CD1c-positive myeloid dendritic cell (primary cell): Measurements from ENCODE around the gene KMT2C.
"Not testable (repeated sequence)": the region's sequence is repeated elsewhere in the genome, so short reads cannot be mapped to it uniquely, and the experiment has no call there.

ENCODE experiments used
- DNase-seq: peaks from one replicate; pipeline ENCODE4 v3.0.0-alpha.2; 2016; ENCODE audit errors: extremely low spot score

Gene KMT2C

DNA sequence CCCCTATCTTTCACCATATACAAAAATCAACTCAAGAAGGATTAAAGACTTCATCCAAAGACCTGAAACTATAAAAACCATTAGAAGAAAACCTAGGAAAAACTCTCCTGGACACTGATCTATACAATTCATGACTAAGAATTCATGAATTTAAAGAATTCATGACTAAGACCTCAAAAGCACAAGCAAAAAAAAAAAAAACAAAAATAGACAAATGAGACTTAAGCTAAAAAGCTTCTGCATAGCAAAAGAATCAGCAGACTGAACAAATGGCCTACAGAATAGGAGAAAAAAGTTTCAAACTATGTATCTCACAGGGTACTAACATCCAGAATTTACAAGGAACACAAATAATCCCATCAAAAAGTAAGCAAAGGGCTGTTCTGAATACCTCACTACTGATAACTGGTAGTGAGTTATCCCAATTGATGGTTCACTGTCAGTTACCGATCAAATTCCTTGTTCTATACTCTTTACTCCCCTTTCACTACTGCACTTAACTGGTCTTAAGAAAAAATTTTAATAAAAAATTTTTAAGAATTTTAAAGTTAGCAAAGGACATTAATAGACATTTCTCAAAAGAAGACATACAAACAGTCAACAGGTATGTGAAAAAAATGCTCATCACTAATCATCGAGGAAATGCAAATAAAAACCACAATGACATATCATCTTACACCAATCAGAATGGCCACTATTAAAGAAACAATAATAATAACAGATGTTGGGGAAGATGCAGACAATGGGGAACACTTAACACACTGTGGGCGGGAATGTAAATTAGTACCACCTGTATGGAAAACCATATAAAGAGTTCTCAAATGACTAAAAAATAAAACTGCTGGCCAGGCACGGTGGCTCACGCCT, 33.2 kb downstream of the KMT2C start:
- DNase-seq: no peak

- DNase-seq: no peak
These were observed 36.5 kb downstream of the KMT2C start for GRCh38 chr7:152399344-152399743.

DNA sequence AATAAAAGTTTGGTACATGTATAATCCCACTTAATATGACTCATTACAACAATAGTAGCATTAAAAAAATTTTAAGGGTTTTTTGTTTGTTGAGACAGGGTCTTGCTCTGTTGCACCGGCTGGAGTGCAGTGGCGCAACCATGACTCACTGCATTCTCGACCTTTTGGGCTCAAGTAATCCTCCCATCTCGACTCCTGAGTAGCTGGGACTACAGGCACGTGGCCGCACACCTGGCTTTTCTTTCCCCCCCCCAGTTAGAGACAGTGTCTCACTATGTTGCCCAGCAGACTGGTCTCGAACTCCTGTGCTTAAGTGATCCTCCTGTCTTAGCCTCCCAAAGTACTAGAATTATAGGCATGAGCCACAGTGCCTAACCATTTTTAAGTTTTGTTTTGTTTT, 40.7 kb downstream of the KMT2C start:
- no peak for DNase-seq

DNA sequence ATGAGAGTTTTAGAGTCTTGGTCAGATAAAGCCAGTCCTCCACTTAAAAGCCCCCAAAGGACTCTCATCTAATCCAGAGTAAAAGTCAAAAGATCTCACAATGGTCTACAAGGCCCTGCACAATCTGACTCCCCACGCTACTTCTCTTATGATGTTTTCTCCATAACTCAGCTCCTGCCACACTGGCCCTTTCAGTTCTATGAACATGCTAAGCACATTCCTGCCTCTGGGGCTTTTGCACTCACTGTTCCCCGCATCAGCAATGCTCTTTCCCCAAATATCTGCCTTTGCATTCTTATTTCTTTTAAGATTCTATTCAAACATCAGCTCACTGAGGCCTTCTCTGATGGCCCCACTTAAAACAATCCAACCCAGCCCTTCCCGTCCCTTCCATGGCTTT, 41.6 kb downstream of the KMT2C start:
- DNase-seq: not testable (repeated sequence)

DNA sequence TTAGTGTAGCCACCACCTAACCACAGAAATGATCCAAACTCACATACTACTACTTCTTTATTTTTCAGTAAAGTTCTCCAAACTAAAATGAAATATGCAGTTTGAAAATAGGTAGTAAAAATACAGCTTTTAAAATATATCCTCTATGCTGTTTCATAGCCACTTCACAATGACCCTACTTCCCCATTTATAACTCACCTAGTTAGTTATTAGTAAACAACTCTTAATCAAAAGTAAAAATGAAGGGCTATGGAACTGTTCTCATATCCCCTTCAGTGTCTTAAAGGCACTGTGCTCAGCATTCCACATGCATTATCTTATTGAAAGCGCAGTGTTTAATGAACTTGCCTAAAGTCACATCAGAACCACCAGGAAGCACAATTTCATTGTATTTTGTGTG, 43.5 kb downstream of the KMT2C start:
- DNase-seq: no peak

GRCh38 chr7:152386136-152386764, 49.6 kb downstream of the KMT2C start:
- not testable (repeated sequence) for DNase-seq

DNA sequence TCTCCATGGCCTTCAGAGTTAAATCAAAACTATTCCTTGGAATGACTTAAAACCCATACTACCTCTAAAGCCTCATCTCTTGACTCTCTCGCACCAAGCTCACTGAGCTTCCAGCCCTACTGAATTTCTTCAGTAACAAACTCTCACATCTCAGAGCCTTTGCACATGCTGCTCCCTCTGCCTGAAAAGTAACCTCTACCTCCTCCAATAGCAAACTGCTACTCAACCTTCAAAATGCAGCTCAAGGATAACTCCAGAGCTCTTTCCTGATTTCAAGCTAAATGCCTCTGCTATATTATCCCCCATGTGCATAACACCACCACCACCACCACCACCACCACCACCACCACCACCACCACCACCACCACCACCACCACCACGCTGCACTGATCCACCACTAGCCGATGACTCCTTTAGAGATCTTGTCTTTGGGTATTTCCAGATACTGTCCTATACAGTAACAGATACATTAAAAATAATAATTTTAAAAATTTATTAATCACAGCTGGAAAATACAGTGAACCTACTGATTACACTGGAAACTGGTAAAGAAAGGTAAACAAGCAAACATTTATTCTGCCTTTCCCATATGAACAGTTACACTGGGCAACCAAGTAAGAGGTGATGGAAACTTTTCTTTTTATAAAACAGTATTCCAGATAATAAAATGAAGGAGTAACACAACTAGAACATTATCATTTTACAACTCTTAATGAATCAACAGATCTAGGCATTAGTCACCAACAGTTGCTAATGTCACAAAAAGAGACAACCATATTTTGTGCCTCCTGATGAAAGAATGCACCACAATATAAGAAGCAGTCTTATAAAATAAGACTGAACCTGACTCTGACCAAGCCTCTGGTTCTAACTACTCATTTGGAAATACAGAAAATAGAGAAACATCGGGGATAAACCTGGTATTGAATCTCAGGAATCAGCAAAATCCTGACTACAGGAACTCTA, 51.3 kb downstream of the KMT2C start:
- not testable (repeated sequence) for DNase-seq

GRCh38 chr7:152383341-152384234, 52.2 kb downstream of the KMT2C start:
- DNase-seq: peak; percentile 80

- DNase-seq: peak; percentile 8
These were observed 53.6 kb downstream of the KMT2C start for GRCh38 chr7:152382244-152382643.

DNA sequence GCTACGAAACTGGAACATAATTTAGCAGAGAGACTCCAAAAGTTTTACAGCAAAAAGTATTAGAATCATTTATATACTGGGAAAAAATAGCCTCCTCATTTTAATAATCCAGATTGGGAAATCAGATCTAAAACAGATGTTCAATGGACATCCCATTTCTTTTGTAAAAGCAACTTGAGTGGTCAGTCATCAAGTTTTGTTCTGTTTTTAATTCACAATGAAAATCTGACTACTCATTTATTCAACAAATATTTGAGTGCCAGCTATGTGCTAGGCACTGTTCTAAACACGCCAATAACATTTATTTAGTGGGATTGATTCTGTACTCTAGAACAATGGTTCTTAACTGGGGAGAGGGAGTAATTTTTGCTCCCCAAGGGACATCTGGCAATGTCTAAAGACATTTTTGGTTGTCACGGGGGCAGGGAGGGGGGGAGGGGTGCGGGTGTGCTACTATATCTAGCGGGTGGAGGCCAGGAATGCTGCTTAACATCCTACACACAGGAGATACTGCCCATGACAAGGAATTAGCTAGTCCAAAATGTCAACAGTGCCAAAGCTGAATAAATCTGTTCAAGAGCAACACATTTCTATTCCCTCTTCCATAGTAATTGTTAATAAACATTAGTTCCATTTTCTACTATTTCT, 54.7 kb downstream of the KMT2C start:
- DNase-seq: not testable (repeated sequence)

DNA sequence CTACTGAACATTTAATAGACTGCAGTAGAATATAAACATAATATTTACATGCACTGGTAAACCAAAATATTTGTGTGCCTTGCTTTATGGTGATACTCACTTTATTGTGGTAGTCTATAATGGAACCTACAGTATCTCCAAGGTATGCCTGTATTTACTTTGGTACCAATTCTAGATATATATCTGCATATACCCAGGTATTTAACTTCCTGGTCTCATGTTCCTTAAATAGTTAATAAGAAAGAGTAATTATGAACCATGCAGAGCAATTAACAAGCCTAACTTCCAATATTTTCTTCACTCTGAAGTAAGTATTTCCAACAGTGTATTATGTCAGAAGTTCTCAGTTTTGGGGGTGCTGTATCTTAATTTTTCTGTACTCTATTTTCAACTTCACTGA, 57.3 kb downstream of the KMT2C start:
- DNase-seq: not testable (repeated sequence)

DNA sequence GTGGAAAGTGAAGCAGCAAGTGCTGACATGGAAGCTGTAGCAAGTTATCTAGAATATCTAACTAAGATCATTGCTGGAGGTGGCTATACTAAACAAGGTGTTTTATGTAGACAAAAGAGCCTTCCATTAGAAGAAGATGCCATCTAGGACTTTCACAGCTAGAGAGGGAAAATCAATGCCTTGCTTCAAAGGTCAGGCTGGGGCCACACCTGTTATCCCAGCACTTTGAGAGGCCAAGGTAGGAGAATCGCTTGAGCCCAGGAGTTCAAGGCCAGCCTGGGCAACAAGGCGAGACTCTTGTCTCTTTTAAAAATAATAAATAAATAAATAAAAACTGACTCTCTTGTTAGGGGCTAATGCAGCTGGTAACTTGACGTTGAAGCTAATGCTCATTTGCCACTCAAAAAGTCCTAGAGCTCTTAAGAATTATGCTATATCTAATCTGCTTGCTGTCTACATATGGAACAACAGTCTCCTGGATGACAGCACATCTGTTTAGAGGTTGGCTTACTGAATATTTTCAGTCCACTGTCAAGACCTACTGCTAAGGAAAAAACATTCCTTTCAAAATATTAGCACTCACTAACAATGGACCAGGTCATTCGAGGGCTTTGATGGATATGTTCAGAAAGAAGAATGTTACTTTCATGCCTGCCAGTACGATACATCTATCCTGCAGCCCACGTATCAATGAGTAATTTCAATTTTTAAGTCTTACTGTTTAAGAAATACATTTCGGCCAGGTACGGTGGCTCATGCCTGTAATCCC, 58.9 kb downstream of the KMT2C start:
- not testable (repeated sequence) for DNase-seq

GRCh38 chr7:152370297-152370696, 65.5 kb downstream of the KMT2C start:
- no peak for DNase-seq

DNA sequence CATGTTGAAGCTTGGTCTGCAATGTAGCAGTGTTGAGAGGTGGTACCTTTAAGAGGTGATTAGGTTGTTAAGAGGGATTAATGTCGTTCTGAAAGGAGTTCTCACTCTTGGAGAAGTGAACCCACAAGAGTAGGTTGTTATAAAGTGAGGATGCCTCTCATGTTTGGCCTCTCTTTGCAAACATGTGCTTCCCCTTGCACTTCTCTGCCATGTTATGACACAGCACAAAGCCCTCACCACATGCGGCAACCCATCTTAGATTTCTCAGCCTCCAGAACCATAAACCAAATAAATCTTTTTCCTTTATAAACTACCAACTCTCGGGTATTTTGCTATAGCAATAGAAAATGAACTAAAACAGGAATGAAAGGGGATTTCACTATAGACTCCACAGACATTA, 66.3 kb downstream of the KMT2C start:
- no peak for DNase-seq

DNA sequence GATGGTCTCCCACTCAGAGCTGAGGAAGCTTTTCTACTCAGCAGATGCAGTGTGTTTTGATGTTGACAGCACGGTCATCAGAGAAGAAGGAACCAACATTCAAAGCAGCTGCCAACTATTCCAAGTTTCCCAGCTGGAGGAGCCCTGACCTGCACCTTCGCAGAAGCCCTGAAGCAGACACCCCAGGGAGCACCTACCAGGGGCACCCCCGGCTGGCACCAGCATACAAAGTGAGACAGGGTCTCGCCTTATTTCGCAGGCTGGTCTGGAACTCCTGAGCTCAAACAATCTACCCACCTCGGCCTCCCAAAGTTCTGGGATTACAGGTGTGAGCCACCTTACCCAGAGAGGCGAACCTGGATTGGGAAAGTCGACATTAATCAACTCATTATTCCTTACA, 68.6 kb downstream of the KMT2C start:
- DNase-seq: no peak

DNA sequence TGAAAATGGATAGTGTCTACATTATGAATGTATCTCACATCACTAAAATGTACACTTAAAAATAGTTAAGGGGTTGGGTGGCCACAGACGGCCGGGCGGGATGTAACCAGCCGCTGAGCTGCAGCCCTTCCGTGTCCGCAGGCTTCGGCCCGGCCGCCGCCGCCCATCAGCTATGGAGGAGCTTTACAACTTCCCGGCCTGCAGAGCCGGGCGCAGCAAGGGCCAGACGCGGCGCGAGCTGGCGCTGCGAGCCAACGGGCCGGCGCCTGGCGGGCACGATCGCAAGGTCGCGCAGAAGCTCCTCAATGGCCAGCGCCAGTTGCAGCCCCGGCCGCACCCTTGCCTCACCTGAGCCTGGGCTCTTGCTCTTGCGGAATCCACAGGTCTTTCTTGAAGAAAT, 69.1 kb downstream of the KMT2C start:
- DNase-seq: no peak

GRCh38 chr7:152365982-152366603, 69.7 kb downstream of the KMT2C start:
- no peak for DNase-seq

- DNase-seq: no peak
These were observed 72.0 kb downstream of the KMT2C start for GRCh38 chr7:152363798-152364197.
